ENCODE data around the gene GDE1. TPM values are rescaled to one million over a fixed set of nuclear protein-coding genes. Genes with fewer than 3 reads are reported as not detected.

The GDE1 gene
- total RNA-seq, 1 donor from 2014 or later = 29.5 TPM

- Mint-ChIP-seq H3K4me1 (ENCODE audit: low read depth) (peaks cover 59% of the 10 kb centered on the region), H3K4me3 (peak overlapping the region; percentile 91)
- no peak for DNase-seq (ENCODE audit: low spot score)
These were observed 1.0 kb downstream of the GDE1 start for GRCh38 chr16:19520861-19521331.

GRCh38 chr16:19518388-19518787, 3.5 kb downstream of the GDE1 start:
- no peak overlapping the region for H3K27ac Mint-ChIP-seq
- H3K27me3 Mint-ChIP-seq (ENCODE audit: insufficient read depth) = no peaks in the 10 kb centered on the region
- H3K4me3 Mint-ChIP-seq = no peak overlapping the region
- DNase-seq (ENCODE audit: low spot score) = no peak
- H3K4me1 Mint-ChIP-seq (ENCODE audit: low read depth) = peaks cover 60% of the 10 kb centered on the region
- H3K36me3 Mint-ChIP-seq (ENCODE audit: low read depth) = peaks cover 24% of the 10 kb centered on the region
- intact Hi-C loops (cut with micrococcal nuclease) = no loop called here
- H3K9me3 Mint-ChIP-seq = no peaks in the 10 kb centered on the region

More at GRCh38 chr16:19520861-19521331, 1.0 kb downstream of the GDE1 start:
- peak overlapping the region; percentile 91 for H3K27ac Mint-ChIP-seq
- no peaks in the 10 kb centered on the region for H3K9me3 Mint-ChIP-seq
- intact Hi-C loops (cut with micrococcal nuclease) = loop anchor here (5.0 kb wide), 3 partner anchors 139 to 404 kb away; partner anchors contain the start of gene SYT17
- H3K27me3 Mint-ChIP-seq (ENCODE audit: insufficient read depth) = no peaks in the 10 kb centered on the region
- peaks cover 20% of the 10 kb centered on the region for H3K36me3 Mint-ChIP-seq (ENCODE audit: low read depth)

- Mint-ChIP-seq H3K4me3 (no peak overlapping the region), H3K27me3 (ENCODE audit: insufficient read depth) (no peaks in the 10 kb centered on the region), H3K9me3 (no peaks in the 10 kb centered on the region), H3K36me3 (ENCODE audit: low read depth) (peaks cover 31% of the 10 kb centered on the region), H3K27ac (peak overlapping the region; percentile 63), H3K4me1 (ENCODE audit: low read depth) (peaks cover 59% of the 10 kb centered on the region)
- DNase-seq (ENCODE audit: low spot score) = no peak
- intact Hi-C loops (cut with micrococcal nuclease) = no loop called here
These were observed 4.3 kb downstream of the GDE1 start for GRCh38 chr16:19517424-19518089.

GRCh38 chr16:19515757-19516156, 6.1 kb downstream of the GDE1 start:
- DNase-seq (ENCODE audit: low spot score) = no peak
- H3K9me3 Mint-ChIP-seq = no peaks in the 10 kb centered on the region
- intact Hi-C loops (cut with micrococcal nuclease) = no loop called here
- peaks cover 41% of the 10 kb centered on the region for H3K36me3 Mint-ChIP-seq (ENCODE audit: low read depth)
- no peak overlapping the region for H3K4me3 Mint-ChIP-seq
- peaks cover 46% of the 10 kb centered on the region for H3K4me1 Mint-ChIP-seq (ENCODE audit: low read depth)
- H3K27ac Mint-ChIP-seq = no peak overlapping the region
- H3K27me3 Mint-ChIP-seq (ENCODE audit: insufficient read depth) = no peaks in the 10 kb centered on the region

- H3K4me1 Mint-ChIP-seq (ENCODE audit: low read depth) = peaks cover 36% of the 10 kb centered on the region
- peaks cover 41% of the 10 kb centered on the region for H3K36me3 Mint-ChIP-seq (ENCODE audit: low read depth)
- intact Hi-C loops (cut with micrococcal nuclease) = no loop called here
- no peak for DNase-seq (ENCODE audit: low spot score)
- H3K27ac Mint-ChIP-seq = no peak overlapping the region
- H3K9me3 Mint-ChIP-seq = no peaks in the 10 kb centered on the region
- no peak overlapping the region for H3K4me3 Mint-ChIP-seq
- no peaks in the 10 kb centered on the region for H3K27me3 Mint-ChIP-seq (ENCODE audit: insufficient read depth)
These were observed 8.4 kb downstream of the GDE1 start for GRCh38 chr16:19513377-19514053.

- no peaks in the 10 kb centered on the region for H3K9me3 Mint-ChIP-seq
These were observed 9.6 kb downstream of the GDE1 start for GRCh38 chr16:19512297-19512696.

GRCh38 chr16:19507867-19508266, 14.0 kb downstream of the GDE1 start:
- no peak overlapping the region for H3K4me3 Mint-ChIP-seq
- DNase-seq (ENCODE audit: low spot score) = no peak
- H3K27ac Mint-ChIP-seq = no peak overlapping the region
- H3K27me3 Mint-ChIP-seq (ENCODE audit: insufficient read depth) = no peaks in the 10 kb centered on the region
- intact Hi-C loops (cut with micrococcal nuclease) = no loop called here
- H3K4me1 Mint-ChIP-seq (ENCODE audit: low read depth) = no peaks in the 10 kb centered on the region
- peaks cover 26% of the 10 kb centered on the region for H3K36me3 Mint-ChIP-seq (ENCODE audit: low read depth)
- H3K9me3 Mint-ChIP-seq = no peaks in the 10 kb centered on the region

More at GRCh38 chr16:19512297-19512696, 9.6 kb downstream of the GDE1 start:
- peaks cover 37% of the 10 kb centered on the region for H3K36me3 Mint-ChIP-seq (ENCODE audit: low read depth)
- intact Hi-C loops (cut with micrococcal nuclease) = no loop called here
- H3K27me3 Mint-ChIP-seq (ENCODE audit: insufficient read depth) = no peaks in the 10 kb centered on the region
- H3K27ac Mint-ChIP-seq = no peak overlapping the region
- DNase-seq (ENCODE audit: low spot score) = no peak
- peaks cover 27% of the 10 kb centered on the region for H3K4me1 Mint-ChIP-seq (ENCODE audit: low read depth)
- no peak overlapping the region for H3K4me3 Mint-ChIP-seq

GRCh38 chr16:19506965-19507364, 14.9 kb downstream of the GDE1 start:
- Mint-ChIP-seq H3K4me1 (ENCODE audit: low read depth) (no peaks in the 10 kb centered on the region), H3K27ac (no peak overlapping the region), H3K4me3 (no peak overlapping the region), H3K27me3 (ENCODE audit: insufficient read depth) (no peaks in the 10 kb centered on the region), H3K9me3 (no peaks in the 10 kb centered on the region), H3K36me3 (ENCODE audit: low read depth) (peaks cover 25% of the 10 kb centered on the region)
- no peak for DNase-seq (ENCODE audit: low spot score)
- intact Hi-C loops (cut with micrococcal nuclease) = no loop called here

GRCh38 chr16:19505600-19506303, 16.1 kb downstream of the GDE1 start:
- H3K27ac Mint-ChIP-seq = no peak overlapping the region
- intact Hi-C loops (cut with micrococcal nuclease) = no loop called here
- no peak overlapping the region for H3K4me3 Mint-ChIP-seq
- no peak for DNase-seq (ENCODE audit: low spot score)
- no peaks in the 10 kb centered on the region for H3K9me3 Mint-ChIP-seq
- H3K4me1 Mint-ChIP-seq (ENCODE audit: low read depth) = no peaks in the 10 kb centered on the region
- H3K27me3 Mint-ChIP-seq (ENCODE audit: insufficient read depth) = no peaks in the 10 kb centered on the region
- peaks cover 27% of the 10 kb centered on the region for H3K36me3 Mint-ChIP-seq (ENCODE audit: low read depth)

GRCh38 chr16:19503461-19504075, 18.3 kb downstream of the GDE1 start:
- intact Hi-C loops (cut with micrococcal nuclease) = no loop called here
- no peak overlapping the region for H3K27ac Mint-ChIP-seq
- no peaks in the 10 kb centered on the region for H3K27me3 Mint-ChIP-seq (ENCODE audit: insufficient read depth)
- no peaks in the 10 kb centered on the region for H3K9me3 Mint-ChIP-seq
- H3K36me3 Mint-ChIP-seq (ENCODE audit: low read depth) = peaks cover 35% of the 10 kb centered on the region
- DNase-seq (ENCODE audit: low spot score) = no peak
- no peak overlapping the region for H3K4me3 Mint-ChIP-seq
- no peaks in the 10 kb centered on the region for H3K4me1 Mint-ChIP-seq (ENCODE audit: low read depth)

GRCh38 chr16:19502395-19503131, 19.3 kb downstream of the GDE1 start:
- Mint-ChIP-seq H3K4me1 (ENCODE audit: low read depth) (no peaks in the 10 kb centered on the region), H3K4me3 (no peak overlapping the region), H3K9me3 (no peaks in the 10 kb centered on the region), H3K36me3 (ENCODE audit: low read depth) (peaks cover 36% of the 10 kb centered on the region), H3K27me3 (ENCODE audit: insufficient read depth) (no peaks in the 10 kb centered on the region), H3K27ac (no peak overlapping the region)
- intact Hi-C loops (cut with micrococcal nuclease) = loop anchor here (1.0 kb wide), 4 partner anchors 113 to 416 kb away; no protein-coding TSS in a partner anchor
- peak; percentile 37 for DNase-seq (ENCODE audit: low spot score)

- H3K36me3 Mint-ChIP-seq (ENCODE audit: low read depth) = peaks cover 28% of the 10 kb centered on the region
- H3K9me3 Mint-ChIP-seq = no peaks in the 10 kb centered on the region
- H3K27ac Mint-ChIP-seq = no peak overlapping the region
- no peak overlapping the region for H3K4me3 Mint-ChIP-seq
- H3K27me3 Mint-ChIP-seq (ENCODE audit: insufficient read depth) = no peaks in the 10 kb centered on the region
- no peaks in the 10 kb centered on the region for H3K4me1 Mint-ChIP-seq (ENCODE audit: low read depth)
- no peak for DNase-seq (ENCODE audit: low spot score)
- intact Hi-C loops (cut with micrococcal nuclease) = no loop called here
These were observed 22.4 kb downstream of the GDE1 start for GRCh38 chr16:19499481-19499880.

Data from activated T-helper 1 cell treated with anti-CD3 and anti-CD28 coated beads, Interleukin-12 subunit alpha, Interleukin-12 subunit beta, Interleukin-2, Interleukin-4 antibody, amounts not matched to agents 30 ng/mL and 10 ng/mL and 1 ng/mL, durations not matched to agents 14 hours and 24 hours and 36 hours (primary cell).